ENCODE measurements around the gene FMOD. TPM values are rescaled to one million over a fixed set of nuclear protein-coding genes. Genes with fewer than 3 reads are reported as not detected.

FMOD gene
- total RNA-seq, 4 donors from 2014 or later, result 13.3 to 36.6 (median 22.9) TPM

- H3K27ac ChIP-seq, result peak overlapping the region; percentile 54
- H3K9me3 ChIP-seq, result no peaks in the 10 kb centered on the region
- H3K36me3 ChIP-seq, result no peaks in the 10 kb centered on the region
- peaks cover 41% of the 10 kb centered on the region for H3K4me1 ChIP-seq
- no peak for DNase-seq (ENCODE audit: low spot score in 2 of 2)
- TF ChIP-seq CTCF (IDR thresholded peaks at IDR 0.05), result no peak
- TF ChIP-seq EP300 (IDR thresholded peaks at IDR 0.05), result no peak
- no peak for TF ChIP-seq POLR2A (IDR thresholded peaks at IDR 0.05)
- TF ChIP-seq POLR2AphosphoS5 (IDR thresholded peaks at IDR 0.05), result no peak
- no peak overlapping the region for H3K4me3 ChIP-seq
- 25% methylated on average over 1 of the region's 1 CpG for WGBS
- no peaks in the 10 kb centered on the region for H3K27me3 ChIP-seq
Measured at GRCh38 chr1:203336097-203336496, 14.8 kb downstream of the FMOD start.

DNA sequence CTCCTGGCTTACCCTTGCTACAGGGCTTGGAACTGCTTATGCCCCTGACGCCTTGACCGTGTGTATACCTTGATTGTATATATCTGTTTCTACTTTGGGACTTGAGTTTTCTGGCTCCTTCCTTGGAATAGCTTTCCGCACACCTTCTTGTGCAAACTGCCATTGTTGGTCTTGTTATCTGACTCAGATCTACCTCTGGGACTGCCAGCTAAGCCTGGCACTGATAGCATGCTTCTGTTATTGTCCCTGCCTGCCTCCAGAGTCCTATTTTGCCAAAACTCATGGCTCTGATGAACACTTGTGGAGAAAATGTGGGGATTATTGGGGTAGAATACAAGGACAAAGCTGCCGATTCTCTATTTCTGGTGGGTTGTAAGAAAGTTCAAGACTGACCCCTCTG is 15.4 kb downstream of the FMOD start:
- H3K4me1 ChIP-seq, result peaks cover 40% of the 10 kb centered on the region
- TF ChIP-seq POLR2AphosphoS5 (IDR thresholded peaks at IDR 0.05) (no peak), POLR2A (IDR thresholded peaks at IDR 0.05) (no peak), EP300 (IDR thresholded peaks at IDR 0.05) (no peak), CTCF (IDR thresholded peaks at IDR 0.05) (no peak)
- no peaks in the 10 kb centered on the region for H3K9me3 ChIP-seq
- peak overlapping the region; percentile 54 for H3K27ac ChIP-seq
- no peak for DNase-seq (ENCODE audit: low spot score in 2 of 2)
- no peaks in the 10 kb centered on the region for H3K27me3 ChIP-seq
- 62% methylated on average over 4 of the region's 4 CpGs for WGBS
- no peaks in the 10 kb centered on the region for H3K36me3 ChIP-seq
- no peak overlapping the region for H3K4me3 ChIP-seq

- WGBS, result 50% methylated on average over 1 of the region's 1 CpG
- Histone ChIP-seq H3K9me3 (no peaks in the 10 kb centered on the region), H3K27me3 (no peaks in the 10 kb centered on the region), H3K36me3 (no peaks in the 10 kb centered on the region), H3K27ac (no peak overlapping the region), H3K4me3 (no peak overlapping the region), H3K4me1 (peaks cover 31% of the 10 kb centered on the region)
- no peak for DNase-seq (ENCODE audit: low spot score in 2 of 2)
- no peak for TF ChIP-seq EP300 (IDR thresholded peaks at IDR 0.05)
- TF ChIP-seq CTCF (IDR thresholded peaks at IDR 0.05), result no peak
- no peak for TF ChIP-seq POLR2A (IDR thresholded peaks at IDR 0.05)
- TF ChIP-seq POLR2AphosphoS5 (IDR thresholded peaks at IDR 0.05), result no peak
Measured at GRCh38 chr1:203331224-203331623, 19.7 kb downstream of the FMOD start.

- H3K27me3 ChIP-seq, result no peaks in the 10 kb centered on the region
- DNase-seq (ENCODE audit: low spot score in 2 of 2), result no peak
- no peaks in the 10 kb centered on the region for H3K36me3 ChIP-seq
- no peak overlapping the region for H3K4me3 ChIP-seq
- H3K9me3 ChIP-seq, result no peaks in the 10 kb centered on the region
- TF ChIP-seq POLR2AphosphoS5 (IDR thresholded peaks at IDR 0.05), result no peak
- no peak for TF ChIP-seq POLR2A (IDR thresholded peaks at IDR 0.05)
- TF ChIP-seq CTCF (IDR thresholded peaks at IDR 0.05), result no peak
- TF ChIP-seq EP300 (IDR thresholded peaks at IDR 0.05), result no peak
- no peak overlapping the region for H3K27ac ChIP-seq
- peaks cover 45% of the 10 kb centered on the region for H3K4me1 ChIP-seq
- 89% methylated on average over 7 of the region's 7 CpGs for WGBS
Measured at GRCh38 chr1:203328714-203329122, 22.2 kb downstream of the FMOD start.

- WGBS, result 5% methylated on average over 31 of the region's 31 CpGs
- no peaks in the 10 kb centered on the region for H3K27me3 ChIP-seq
- H3K27ac ChIP-seq, result peak overlapping the region; percentile 93
- H3K36me3 ChIP-seq, result no peaks in the 10 kb centered on the region
- TF ChIP-seq POLR2AphosphoS5 (IDR thresholded peaks at IDR 0.05), result peak in 2 of 3 donors; percentile 2 to 11
- peak in 1 of 2 donors; percentile 16 for TF ChIP-seq CTCF (IDR thresholded peaks at IDR 0.05)
- TF ChIP-seq EP300 (IDR thresholded peaks at IDR 0.05), result no peak
- TF ChIP-seq POLR2A (IDR thresholded peaks at IDR 0.05), result no peak
- H3K9me3 ChIP-seq, result no peaks in the 10 kb centered on the region
- peak overlapping the region; percentile 56 for H3K4me3 ChIP-seq
- peak in 1 of 2 donors; percentile 89 for DNase-seq (ENCODE audit: low spot score in 2 of 2)
- peaks cover 54% of the 10 kb centered on the region for H3K4me1 ChIP-seq
Measured at GRCh38 chr1:203327684-203328457, 23.1 kb downstream of the FMOD start.
